MCF 10A (cell line): Measurements from ENCODE around the gene WWC2. TPM values are rescaled to one million over a fixed set of nuclear protein-coding genes. Genes with fewer than 3 reads are reported as not detected.

Experiments
- BruUV-seq: library from RNA; stranded (reverse); fragments of 400-500 nt; replicated peaks from 2 replicates; lab custom pipeline; 2021; lab: Mats Ljungman, UMichigan
- CTCF ChIA-PET: fragments of 300-600 bp; sonication (Branson Sonifier 250); formaldehyde crosslinking; extraction: SDS; loops from one replicate; lab custom pipeline; 2021; ENCODE audit warnings: antibody characterized with exemption, inconsistent platforms; lab: Yijun Ruan, JAX
- POLR2A ChIA-PET: fragments of 300-600, 350-650 bp; sonication (Branson Sonifier 250); formaldehyde crosslinking; extraction: SDS; loops from one replicate; lab custom pipeline; 2020; ENCODE audit warnings: antibody characterized with exemption, inconsistent platforms; lab: Yijun Ruan, JAX
- DNase-seq: peaks from one replicate; pipeline ENCODE4 v3.0.0-alpha.2; 2018; ENCODE audit not compliant: unreplicated experiment
- H3K27ac Mint-ChIP-seq: one replicate; pipeline ENCODE4 v1.8.0; 2022; ENCODE audit warnings: mild to moderate bottlenecking, low read depth, mixed read lengths; ENCODE audit not compliant: unreplicated experiment
- H3K27me3 Mint-ChIP-seq: one replicate; pipeline ENCODE4 v1.8.0; 2022; ENCODE audit warnings: mixed read lengths; ENCODE audit not compliant: insufficient read depth, unreplicated experiment
- H3K36me3 Mint-ChIP-seq: one replicate; pipeline ENCODE4 v1.8.0; 2022; ENCODE audit warnings: mild to moderate bottlenecking, moderate library complexity, mixed read lengths; ENCODE audit not compliant: insufficient read depth, unreplicated experiment
- H3K4me1 Mint-ChIP-seq: one replicate; pipeline ENCODE4 v1.8.0; 2022; ENCODE audit warnings: mixed read lengths; ENCODE audit not compliant: insufficient read depth, unreplicated experiment
- H3K4me3 Mint-ChIP-seq: one replicate; pipeline ENCODE4 v1.8.0; 2022; ENCODE audit warnings: mild to moderate bottlenecking, moderate library complexity, mixed read lengths; ENCODE audit not compliant: unreplicated experiment
- H3K9me3 Mint-ChIP-seq: one replicate; pipeline ENCODE4 v1.8.0; 2022; ENCODE audit warnings: mixed read lengths; ENCODE audit not compliant: unreplicated experiment
- CTCF ChIP-seq: fragments of 200-600 bp; IDR thresholded peaks from one replicate; pipeline ENCODE4 v1.8.0; 2022; ENCODE audit warnings: antibody characterized with exemption, mild to moderate bottlenecking; ENCODE audit not compliant: unreplicated experiment
- intact Hi-C: fragments of 100-400 bp; cut with micrococcal nuclease; formaldehyde crosslinking; loops from 2 replicates; pipeline ENCODE4 v1.14.1; 2022
- total RNA-seq: library from RNA; stranded (reverse); gene quantifications from 2 replicates; pipeline ENCODE4 v1.2.3, GENCODE V29; 2022

Gene WWC2
- total RNA-seq, 1 experiment from 2014 or later = 42.4 TPM

DNA sequence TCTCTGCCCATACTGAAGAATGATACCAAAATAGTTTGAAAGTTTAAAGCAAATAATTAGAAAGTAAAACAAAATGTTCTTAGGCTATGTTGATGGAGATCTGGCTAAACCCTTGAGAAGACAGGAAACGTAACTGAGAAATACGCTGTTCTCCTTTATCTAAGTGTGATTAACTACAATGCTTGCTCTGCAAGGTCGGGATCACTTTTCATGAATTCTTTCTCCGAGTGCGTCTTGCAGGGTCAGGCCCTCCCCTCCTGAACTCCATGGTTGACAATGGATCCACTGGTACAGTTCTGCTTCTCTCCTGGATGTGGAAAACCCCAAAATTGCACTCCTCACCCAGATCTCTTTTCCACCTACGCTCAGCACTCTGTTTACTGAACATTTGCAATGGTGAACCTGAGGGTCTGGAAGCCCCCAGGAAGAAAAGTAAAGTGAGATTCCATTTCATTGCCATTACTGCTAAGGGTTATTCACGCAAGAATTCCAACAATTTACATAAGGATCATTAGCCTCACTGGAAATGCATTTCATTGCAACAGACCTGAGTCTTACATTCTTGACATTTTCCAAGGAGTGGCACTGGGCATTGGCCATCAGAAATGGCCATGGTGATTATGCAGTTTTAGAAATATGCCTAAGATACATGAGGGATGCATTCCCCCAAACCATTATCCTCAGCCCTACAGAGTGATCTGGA is 24.6 kb upstream of the WWC2 start:
- Mint-ChIP-seq H3K27ac (no peak overlapping the region), H3K4me3 (no peak overlapping the region), H3K4me1 (no peaks in the 10 kb centered on the region), H3K27me3 (no peaks in the 10 kb centered on the region), H3K9me3 (peaks cover 7% of the 10 kb centered on the region), H3K36me3 (peaks cover 1% of the 10 kb centered on the region)
- intact Hi-C loops = no loop called here
- POLR2A ChIA-PET = interaction anchor here (1.0 to 1.3 kb wide), 3 partner anchors 175 to 188 kb away, joined by 3 to 4 read pairs (median 3); no protein-coding TSS in a partner anchor
- BruUV-seq = no TSS peak
- no peak for TF ChIP-seq CTCF
- DNase-seq = no peak
- CTCF ChIA-PET = interaction anchor here (0.6 to 9.8 kb wide), 42 partner anchors 10 to 336 kb away, joined by 3 to 226 read pairs (median 6); partner anchors contain the start of gene WWC2

GRCh38 chr4:183078634-183079033 is 20.4 kb upstream of the WWC2 start:
- H3K4me1 Mint-ChIP-seq = no peaks in the 10 kb centered on the region
- no peak for TF ChIP-seq CTCF
- H3K27me3 Mint-ChIP-seq = no peaks in the 10 kb centered on the region
- no TSS peak for BruUV-seq
- no peaks in the 10 kb centered on the region for H3K9me3 Mint-ChIP-seq
- intact Hi-C loops = no loop called here
- H3K36me3 Mint-ChIP-seq = no peaks in the 10 kb centered on the region
- ChIA-PET POLR2A (interaction anchor here (0.6 to 1.5 kb wide), 2 partner anchors 98 to 165 kb away, joined by 3 read pairs; no protein-coding TSS in a partner anchor), CTCF (interaction anchor here (0.6 to 9.8 kb wide), 6 partner anchors 141 to 663 kb away, joined by 3 to 226 read pairs (median 14); no protein-coding TSS in a partner anchor)
- no peak for DNase-seq
- H3K27ac Mint-ChIP-seq = no peak overlapping the region
- H3K4me3 Mint-ChIP-seq = no peak overlapping the region

GRCh38 chr4:183080372-183081115 is 18.5 kb upstream of the WWC2 start:
- no TSS peak for BruUV-seq
- Mint-ChIP-seq H3K27ac (no peak overlapping the region), H3K4me3 (no peak overlapping the region), H3K9me3 (no peaks in the 10 kb centered on the region), H3K36me3 (no peaks in the 10 kb centered on the region), H3K27me3 (no peaks in the 10 kb centered on the region), H3K4me1 (no peaks in the 10 kb centered on the region)
- TF ChIP-seq CTCF = no peak
- ChIA-PET POLR2A (interaction anchor here (0.7 kb wide), 1 partner anchor 29 kb away, joined by 3 read pairs; no protein-coding TSS in a partner anchor), CTCF (interaction anchor here (0.6 to 2.9 kb wide), 5 partner anchors 143 to 468 kb away, joined by 3 to 20 read pairs (median 4); no protein-coding TSS in a partner anchor)
- no peak for DNase-seq
- intact Hi-C loops = no loop called here

GRCh38 chr4:183081116-183081469 is 18.0 kb upstream of the WWC2 start:
- ChIA-PET POLR2A (no interaction called here), CTCF (interaction anchor here (0.6 to 2.9 kb wide), 4 partner anchors 168 to 468 kb away, joined by 3 to 20 read pairs (median 6); no protein-coding TSS in a partner anchor)
- Mint-ChIP-seq H3K9me3 (no peaks in the 10 kb centered on the region), H3K27ac (no peak overlapping the region), H3K4me1 (no peaks in the 10 kb centered on the region), H3K4me3 (no peak overlapping the region), H3K27me3 (no peaks in the 10 kb centered on the region), H3K36me3 (no peaks in the 10 kb centered on the region)
- no TSS peak for BruUV-seq
- DNase-seq = no peak
- intact Hi-C loops = no loop called here
- no peak for TF ChIP-seq CTCF
